GM19455 (cell line): ENCODE measurements around the gene PVR.
"Not testable (repeated sequence)": the region's sequence is repeated elsewhere in the genome, so short reads cannot be mapped to it uniquely, and the experiment has no call there.

ENCODE experiments used
- ATAC-seq: cut with Tn5 transposase; IDR thresholded peaks from one replicate; pipeline ENCODE4 v1.9.1; 2021; ENCODE audit not compliant: unreplicated experiment

Gene PVR

DNA sequence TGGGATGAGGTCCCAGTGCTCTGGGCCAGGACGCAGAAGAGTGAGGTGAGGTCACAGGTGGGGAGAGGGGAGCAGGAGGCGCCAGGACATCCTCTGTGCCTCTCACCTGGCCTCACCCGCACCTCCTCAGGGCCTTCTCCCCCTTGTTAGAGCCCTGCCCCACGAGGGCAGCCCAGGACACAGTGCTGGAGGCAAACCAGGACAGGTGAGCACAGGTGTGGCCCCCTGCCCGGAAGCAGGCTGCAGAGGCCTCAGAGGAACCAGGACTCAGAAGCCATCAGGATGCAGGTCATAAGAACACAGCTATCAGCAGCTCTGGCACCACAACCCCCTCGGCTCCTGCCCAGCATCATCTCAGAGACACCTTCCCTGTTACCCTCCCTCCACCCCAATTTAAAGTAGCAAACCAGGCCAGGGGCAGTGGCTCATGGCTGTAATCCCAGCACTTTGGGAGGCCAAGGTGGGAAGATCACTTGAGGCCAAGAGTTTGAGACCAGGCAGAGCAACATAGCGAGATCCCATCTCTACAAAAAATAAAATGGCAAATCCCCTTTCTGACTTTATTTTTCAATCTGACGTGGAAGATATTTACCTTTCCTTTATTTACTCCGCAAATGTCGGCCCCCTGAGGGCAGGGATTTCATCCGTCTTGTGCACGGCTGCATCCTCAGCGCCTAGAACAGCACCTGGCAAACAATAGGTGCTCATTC is 54.9 kb downstream of the PVR start, which contains the start of gene CEACAM16:
Gene CEACAM16 (plus strand): TSS at position 660 of the 710 bp plus-strand sequence. CDS start 2,306 bp downstream, outside the sequence.
- no peak for ATAC-seq

DNA sequence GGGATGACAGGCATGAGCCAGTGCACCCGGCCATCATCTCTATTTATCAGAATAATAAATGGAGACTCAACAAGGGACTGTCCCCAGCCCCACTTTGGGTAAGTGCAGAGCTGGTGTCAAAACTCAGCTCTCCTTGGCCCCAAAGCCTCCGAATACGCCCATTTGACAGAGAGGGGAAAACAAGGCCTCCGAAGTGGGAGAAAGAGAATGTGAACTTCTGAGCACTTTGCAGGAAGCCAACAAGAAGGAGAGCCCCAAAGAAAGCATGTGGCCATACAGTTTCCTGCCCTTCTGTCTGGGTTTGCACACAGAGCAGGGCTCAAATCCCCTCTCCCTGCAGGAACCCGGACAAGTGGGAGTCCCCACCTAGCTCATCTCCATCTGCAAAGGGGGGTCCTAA is 56.8 kb downstream of the PVR start:
- no peak for ATAC-seq

DNA sequence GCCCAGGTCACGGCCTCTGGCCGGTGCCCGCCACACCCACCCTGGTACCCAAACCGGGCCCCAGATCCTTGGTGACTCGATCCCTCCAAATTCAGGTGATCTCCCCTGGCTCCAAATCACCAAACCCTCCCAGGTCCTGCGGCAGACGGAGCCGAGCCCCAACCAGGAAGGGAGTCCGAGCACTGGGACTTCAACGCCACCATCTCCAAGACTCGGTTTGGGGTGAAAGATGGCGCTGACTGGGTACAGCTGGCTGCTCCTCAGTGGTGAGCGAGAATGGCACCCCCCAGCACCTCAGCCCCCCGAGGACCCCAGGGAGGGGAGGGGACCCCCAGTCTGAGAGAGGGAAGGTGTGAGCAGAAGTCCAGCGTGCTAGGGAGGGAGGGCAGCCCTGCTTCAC is 57.5 kb downstream of the PVR start:
- ATAC-seq, result no peak

DNA sequence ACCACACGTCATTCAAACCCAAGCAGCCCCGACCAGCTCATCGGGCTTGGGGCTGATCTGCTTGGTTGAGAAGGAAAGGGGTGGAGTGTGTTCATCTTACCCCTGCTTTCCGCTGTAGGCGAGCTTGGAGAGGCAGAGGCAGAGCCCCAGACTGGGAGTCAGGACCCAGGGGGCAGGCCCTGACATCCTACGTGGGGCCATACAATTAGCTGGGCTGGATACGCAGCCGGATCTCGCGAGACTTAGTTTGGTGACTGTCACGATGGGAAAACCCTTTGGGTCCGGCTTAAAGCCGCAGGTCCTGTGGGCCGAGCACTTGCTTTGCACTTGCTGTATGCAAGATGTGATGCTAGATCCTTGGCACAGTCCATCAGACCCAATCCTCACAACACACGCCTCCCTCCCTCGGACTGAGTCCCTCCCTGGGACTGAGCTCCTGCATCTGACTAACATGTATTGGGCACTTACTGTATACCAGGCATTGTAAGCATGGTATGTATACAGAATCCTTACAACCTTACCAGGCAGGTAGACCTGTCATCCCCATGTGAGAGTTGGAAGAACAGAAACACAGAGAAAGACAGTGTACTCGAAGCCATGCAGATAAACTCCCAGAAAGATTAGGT is 59.0 kb downstream of the PVR start:
- ATAC-seq, result no peak

DNA sequence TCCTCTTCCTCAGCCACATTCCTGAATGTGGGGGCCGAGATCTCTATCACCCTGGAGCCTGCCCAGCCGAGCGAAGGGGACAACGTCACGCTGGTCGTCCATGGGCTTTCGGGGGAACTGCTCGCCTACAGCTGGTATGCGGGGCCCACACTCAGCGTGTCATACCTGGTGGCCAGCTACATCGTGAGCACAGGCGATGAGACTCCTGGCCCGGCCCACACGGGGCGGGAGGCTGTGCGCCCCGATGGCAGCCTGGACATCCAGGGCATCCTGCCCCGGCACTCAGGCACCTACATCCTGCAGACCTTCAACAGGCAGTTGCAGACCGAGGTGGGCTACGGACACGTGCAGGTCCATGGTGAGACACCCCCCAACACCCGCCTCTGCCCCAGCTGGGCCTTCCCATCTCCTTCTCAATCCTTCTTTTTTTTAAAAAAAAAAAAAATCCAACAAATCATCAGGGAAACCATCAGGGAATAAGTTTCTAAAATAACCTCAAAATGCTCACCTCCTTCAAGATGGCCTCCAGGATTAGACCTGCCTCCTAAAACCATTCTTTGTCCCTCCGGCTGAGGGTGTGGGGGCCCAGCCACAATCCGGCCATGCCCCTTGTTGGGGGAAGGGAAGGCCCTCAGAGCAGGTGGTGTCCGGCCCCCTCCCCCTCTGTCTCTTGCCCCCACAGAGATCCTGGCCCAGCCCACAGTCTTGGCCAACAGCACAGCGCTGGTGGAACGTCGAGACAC is 59.8 kb downstream of the PVR start:
- ATAC-seq, result no peak

DNA sequence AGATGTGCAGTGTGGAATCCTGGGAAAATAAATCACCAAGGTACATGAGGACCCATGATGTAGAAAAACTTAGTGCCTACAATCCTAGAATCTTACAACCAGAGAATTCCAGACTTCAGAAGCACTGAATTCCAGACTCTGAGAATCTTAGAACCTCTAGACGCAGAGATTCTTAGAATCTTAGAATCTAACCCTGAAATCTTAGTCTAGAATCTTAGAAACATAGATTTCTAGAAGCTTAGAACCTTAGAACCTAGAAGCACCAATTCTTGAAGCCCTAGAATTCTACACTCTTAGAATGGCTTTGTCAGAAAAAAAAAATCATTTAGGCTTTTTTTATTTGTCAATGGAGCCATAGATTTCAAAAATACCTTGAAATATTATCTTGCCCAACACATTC is 61.3 kb downstream of the PVR start:
- ATAC-seq, result no peak

DNA sequence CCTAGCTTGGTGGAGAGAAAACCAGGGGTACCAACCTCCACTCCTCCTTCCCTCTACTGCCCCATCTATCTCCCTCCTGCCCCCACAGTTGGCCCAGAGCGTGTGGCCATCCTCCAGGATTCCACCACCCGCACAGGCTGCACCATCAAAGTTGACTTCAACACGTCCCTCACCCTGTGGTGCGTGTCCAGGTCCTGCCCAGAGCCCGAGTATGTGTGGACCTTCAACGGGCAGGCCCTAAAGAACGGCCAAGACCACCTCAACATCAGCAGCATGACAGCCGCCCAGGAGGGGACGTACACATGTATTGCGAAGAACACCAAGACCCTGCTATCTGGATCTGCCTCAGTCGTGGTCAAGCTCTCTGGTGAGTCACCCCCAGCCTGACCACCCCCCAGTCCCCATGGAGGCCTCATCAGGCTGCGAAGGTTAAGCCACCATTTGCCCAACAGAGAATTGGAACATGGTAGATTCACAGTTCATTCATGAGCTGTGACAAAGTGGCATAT is 61.8 kb downstream of the PVR start:
- ATAC-seq, result no peak

DNA sequence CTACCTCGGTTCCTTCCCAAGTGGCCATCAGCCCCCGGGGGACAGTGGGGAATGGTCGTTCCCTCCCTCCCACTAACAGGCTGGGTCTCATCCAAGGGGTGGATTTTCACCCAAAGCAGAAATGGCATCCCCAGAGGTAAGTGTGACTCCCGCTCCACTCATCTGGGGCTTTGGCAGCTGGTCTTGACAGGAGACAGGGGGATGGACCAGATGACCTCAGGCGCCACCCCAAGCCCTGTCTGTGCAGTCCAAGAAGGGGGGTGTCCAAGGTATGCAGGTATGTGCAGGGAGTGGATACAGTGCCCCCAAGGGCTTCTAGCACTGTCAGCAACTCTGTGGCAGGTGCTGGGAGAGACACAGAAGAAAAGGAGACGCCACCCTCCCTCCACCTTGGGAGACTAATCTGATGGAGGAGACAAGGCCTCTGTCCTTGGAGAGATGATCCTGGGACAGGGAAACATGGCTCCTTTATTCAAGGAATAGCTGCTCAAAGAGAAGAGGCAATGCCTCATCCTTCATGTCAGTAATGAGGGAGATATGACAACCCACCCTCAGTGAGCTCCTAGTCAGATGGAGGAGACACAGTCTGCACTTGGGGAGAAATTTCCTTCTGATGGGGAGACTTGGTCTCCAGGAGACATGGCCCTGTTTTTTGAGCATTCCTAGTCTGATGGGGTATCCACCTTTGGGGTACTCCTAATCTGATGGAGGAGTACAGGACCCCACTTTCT is 63.0 kb downstream of the PVR start:
- no peak for ATAC-seq

DNA sequence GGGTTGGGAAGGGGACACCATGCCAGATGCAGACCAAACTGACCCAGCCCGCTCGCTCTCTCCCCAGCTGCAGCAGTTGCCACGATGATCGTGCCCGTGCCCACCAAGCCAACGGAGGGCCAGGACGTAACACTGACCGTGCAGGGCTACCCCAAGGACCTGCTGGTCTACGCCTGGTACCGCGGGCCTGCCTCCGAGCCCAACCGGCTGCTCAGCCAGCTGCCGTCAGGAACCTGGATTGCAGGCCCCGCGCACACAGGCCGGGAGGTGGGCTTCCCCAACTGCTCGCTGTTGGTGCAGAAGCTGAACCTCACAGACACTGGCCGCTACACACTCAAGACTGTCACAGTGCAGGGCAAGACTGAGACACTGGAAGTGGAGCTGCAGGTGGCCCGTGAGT is 64.1 kb downstream of the PVR start:
- no peak for ATAC-seq

DNA sequence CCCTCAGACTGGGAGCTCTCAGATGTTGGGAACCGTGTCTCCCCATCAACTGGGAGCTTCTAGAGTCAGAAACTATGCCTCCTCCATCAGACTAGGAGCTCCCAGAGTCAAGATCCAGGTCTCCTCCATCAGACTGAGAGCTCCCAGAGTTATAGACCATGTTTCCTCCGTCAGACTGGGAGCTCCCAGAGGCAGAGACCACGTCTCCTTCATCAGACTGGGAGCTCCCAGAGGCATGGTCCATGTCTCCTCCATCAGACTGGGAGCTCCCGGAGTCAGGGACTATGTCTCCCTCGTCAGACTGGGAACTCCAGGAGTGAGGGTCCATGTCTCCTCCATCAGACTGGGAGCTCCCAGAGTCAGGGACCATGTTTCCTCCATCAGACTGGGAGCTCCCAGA is 65.2 kb downstream of the PVR start:
- no peak for ATAC-seq

DNA sequence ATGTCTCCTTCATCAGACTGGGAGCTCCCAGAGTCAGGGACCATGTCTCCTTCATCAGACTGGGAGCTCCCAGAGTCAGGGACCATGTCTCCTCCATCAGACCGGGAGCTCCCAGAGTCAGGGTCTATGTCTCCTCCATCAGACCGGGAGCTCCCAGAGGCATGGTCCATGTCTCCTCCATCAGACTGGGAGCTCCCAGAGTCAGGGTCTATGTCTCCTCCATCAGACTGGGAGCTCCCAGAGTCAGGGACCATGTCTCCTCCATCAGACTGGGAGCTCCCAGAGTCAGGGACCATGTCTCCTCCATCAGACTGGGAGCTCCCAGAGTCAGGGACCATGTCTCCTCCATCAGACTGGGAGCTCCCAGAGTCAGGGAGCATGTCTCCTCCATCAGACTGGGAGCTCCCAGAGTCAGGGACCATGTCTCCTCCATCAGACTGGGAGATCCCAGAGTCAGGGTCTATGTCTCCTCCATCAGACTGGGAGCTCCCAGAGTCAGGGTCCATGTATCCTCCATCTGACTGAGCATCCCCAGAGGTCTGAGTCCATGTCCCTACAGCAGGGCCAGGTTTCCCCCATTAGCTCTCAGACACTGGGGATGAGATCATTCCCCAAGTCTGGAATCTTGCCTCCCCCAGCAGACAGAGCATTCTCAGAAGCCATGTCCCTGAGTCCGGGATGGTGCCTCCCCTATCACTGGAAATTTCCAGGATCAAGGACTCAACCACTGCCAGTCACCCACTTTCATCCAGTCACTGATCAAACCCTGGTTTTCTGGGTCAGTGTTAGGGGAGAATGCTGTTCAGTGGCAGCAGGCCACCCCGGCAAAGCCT is 65.9 kb downstream of the PVR start:
- ATAC-seq, result not testable (repeated sequence)

DNA sequence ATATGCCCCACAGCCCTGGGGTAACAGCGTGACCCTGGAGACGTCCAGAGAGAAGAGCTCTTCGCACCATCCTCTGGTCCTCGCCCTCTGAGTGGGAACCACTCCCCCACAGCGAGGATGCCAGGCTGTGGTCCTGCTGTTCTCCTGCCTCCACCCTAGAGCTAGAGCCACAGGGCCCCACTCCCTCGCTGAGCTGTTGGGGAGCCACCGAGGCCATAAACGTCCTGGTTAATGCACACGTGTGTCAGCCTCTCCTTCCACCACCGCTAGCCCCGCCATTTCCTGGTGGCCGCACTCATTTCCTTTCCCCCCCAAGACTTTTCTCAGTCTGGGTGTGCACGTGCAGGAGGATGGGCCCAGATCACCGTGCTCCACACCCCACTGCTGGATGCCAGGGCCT is 66.8 kb downstream of the PVR start:
- no peak for ATAC-seq

DNA sequence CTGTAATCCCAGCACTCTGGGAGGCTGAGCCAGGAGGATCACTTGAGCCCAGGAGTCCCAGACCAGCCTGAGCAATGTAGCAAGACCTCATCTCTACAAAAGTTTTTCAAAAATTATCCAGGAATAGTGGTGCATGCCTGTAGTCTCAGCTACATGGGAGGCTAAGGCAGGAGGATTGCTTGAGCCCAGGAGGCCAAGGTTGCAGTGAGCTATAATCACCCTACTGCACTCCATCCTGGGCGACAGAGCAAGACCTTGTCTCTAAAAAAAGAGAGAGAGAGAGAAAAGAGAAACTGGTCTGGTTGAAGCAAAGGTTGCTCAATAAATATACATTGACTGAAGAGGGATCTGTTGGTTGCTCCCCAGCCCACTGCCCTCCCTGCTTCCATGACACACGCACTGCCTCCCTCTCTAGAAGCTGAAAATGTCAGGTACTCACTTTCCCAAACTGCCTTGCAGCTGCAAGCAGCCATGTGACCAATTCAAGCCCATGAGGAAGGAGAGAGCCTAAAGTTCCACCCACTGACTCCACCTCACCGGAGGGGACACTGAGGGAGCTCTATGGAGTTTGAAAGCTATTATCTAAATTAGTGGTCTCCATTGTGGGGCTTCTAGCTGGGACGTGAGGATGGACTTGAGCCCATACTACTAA is 69.3 kb downstream of the PVR start:
- ATAC-seq, result no peak
